OCI-LY1 (cell line): ENCODE measurements around the gene ABO.

ENCODE experiments used
- H2AFZ ChIP-seq: fragments of 200-600 bp; sonication (generic), shearing (Covaris generic); 2 replicates; pipeline ENCODE4 v1.6.0; 2014; ENCODE audit warnings: antibody characterized with exemption, mild to moderate bottlenecking, low read length
- H3F3A ChIP-seq: fragments of 200-600 bp; sonication (generic), shearing (Covaris generic); 2 replicates; pipeline ENCODE4 v1.6.0; 2014; ENCODE audit warnings: mild to moderate bottlenecking, antibody characterized with exemption, low read length, moderate library complexity; ENCODE audit not compliant: insufficient read depth
- H3K27ac ChIP-seq: fragments of 200-600 bp; sonication (generic); 2 replicates; pipeline ENCODE4 v1.5.1; 2014; ENCODE audit warnings: low read length, mixed run types, mild to moderate bottlenecking, low read depth; ENCODE audit not compliant: poor library complexity, severe bottlenecking
- H3K27me3 ChIP-seq: fragments of 200-600 bp; sonication (generic); 2 replicates; pipeline ENCODE4 v1.6.0; 2014; ENCODE audit warnings: antibody characterized with exemption, mild to moderate bottlenecking, low read length, moderate library complexity; ENCODE audit not compliant: insufficient read depth
- H3K36me3 ChIP-seq: fragments of 200-600 bp; sonication (generic); 2 replicates; pipeline ENCODE4 v1.6.1; 2014; ENCODE audit warnings: mild to moderate bottlenecking, antibody characterized with exemption, low read length, moderate library complexity, mixed read lengths; ENCODE audit not compliant: insufficient read depth
- H3K4me1 ChIP-seq: fragments of 200-600 bp; sonication (generic); 2 replicates; pipeline ENCODE4 v1.5.1; 2014; ENCODE audit warnings: mild to moderate bottlenecking, low read length, moderate library complexity; ENCODE audit not compliant: insufficient read depth, severe bottlenecking
- H3K4me2 ChIP-seq: fragments of 200-600 bp; sonication (generic), shearing (Covaris generic); 2 replicates; pipeline ENCODE4 v1.6.1; 2014; ENCODE audit warnings: low read length
- H3K4me3 ChIP-seq: fragments of 200-600 bp; sonication (generic); 2 replicates; pipeline ENCODE4 v1.5.1; 2014; ENCODE audit warnings: low read length, low read depth, mild to moderate bottlenecking, mixed read lengths; ENCODE audit not compliant: poor library complexity, severe bottlenecking
- H3K79me2 ChIP-seq: fragments of 200-600 bp; shearing (Covaris generic); 2 replicates; pipeline ENCODE4 v1.6.1; 2016; ENCODE audit warnings: mixed run types, low read length, mixed read lengths; ENCODE audit not compliant: insufficient read depth
- H3K9ac ChIP-seq: fragments of 200-600 bp; sonication (generic), shearing (Covaris generic); 2 replicates; pipeline ENCODE4 v1.6.1; 2014; ENCODE audit warnings: mild to moderate bottlenecking, low read length, mixed read lengths
- H3K9me2 ChIP-seq: fragments of 200-600 bp; sonication (generic), shearing (Covaris generic); 2 replicates; pipeline ENCODE4 v1.6.1; 2014; ENCODE audit warnings: low read depth, mild to moderate bottlenecking, low read length, mixed read lengths
- H3K9me3 ChIP-seq: fragments of 200-600 bp; shearing (Covaris generic); 2 replicates; pipeline ENCODE4 v1.6.1; 2014; ENCODE audit warnings: low read length, mixed read lengths
- H4K20me1 ChIP-seq: fragments of 200-600 bp; sonication (generic), shearing (Covaris generic); 2 replicates; pipeline ENCODE4 v1.6.0; 2016; ENCODE audit warnings: mild to moderate bottlenecking, low read length; ENCODE audit not compliant: insufficient read depth
- EZH2 ChIP-seq: fragments of 200-600 bp; sonication (generic), shearing (Covaris generic); IDR thresholded peaks from 2 replicates; pipeline ENCODE4 v1.8.0; 2017; ENCODE audit warnings: borderline replicate concordance, mixed run types, mild to moderate bottlenecking, antibody characterized with exemption, low read length, moderate library complexity, mixed read lengths
- TF ChIP-seq, protein P1 (sequence below): fragments of 200-600 bp; sonication (generic), shearing (Covaris generic); IDR thresholded peaks from 2 replicates; pipeline ENCODE4 v1.5.1; 2017; ENCODE audit warnings: mild to moderate bottlenecking, antibody characterized with exemption, low read length, moderate library complexity, mixed read lengths

Gene ABO

DNA sequence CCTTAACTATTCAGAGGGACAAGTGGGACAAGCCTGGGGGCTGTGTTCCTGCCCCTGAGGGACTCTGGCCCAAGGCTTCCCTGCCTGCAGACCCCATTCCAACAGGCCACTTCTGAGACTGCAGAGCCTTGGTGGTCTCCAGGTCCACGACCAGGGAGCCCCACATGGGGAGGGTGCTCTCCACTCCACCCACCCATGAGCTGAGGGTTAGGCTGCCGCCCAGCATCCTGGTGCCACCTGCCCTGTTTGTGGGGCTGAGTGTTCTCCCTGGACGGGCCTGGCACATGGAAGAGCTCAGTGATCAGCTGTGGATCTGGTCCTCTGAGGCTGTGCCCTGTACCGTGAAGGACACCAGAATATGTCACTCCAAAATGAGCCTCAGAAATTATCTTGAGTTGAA lies 2.5 kb upstream of the ABO start:
- Histone ChIP-seq H3K9me2 (no peaks in the 10 kb centered on the region), H3K27ac (no peak overlapping the region), H3F3A (no peaks in the 10 kb centered on the region), H3K27me3 (no peaks in the 10 kb centered on the region), H3K9ac (no peak overlapping the region), H3K36me3 (no peaks in the 10 kb centered on the region), H3K9me3 (no peaks in the 10 kb centered on the region), H3K79me2 (no peaks in the 10 kb centered on the region), H2AFZ (no peak overlapping the region), H3K4me2 (no peak overlapping the region), H4K20me1 (no peaks in the 10 kb centered on the region), H3K4me1 (no peaks in the 10 kb centered on the region), H3K4me3 (no peak overlapping the region)
- TF ChIP-seq, protein P1, sequence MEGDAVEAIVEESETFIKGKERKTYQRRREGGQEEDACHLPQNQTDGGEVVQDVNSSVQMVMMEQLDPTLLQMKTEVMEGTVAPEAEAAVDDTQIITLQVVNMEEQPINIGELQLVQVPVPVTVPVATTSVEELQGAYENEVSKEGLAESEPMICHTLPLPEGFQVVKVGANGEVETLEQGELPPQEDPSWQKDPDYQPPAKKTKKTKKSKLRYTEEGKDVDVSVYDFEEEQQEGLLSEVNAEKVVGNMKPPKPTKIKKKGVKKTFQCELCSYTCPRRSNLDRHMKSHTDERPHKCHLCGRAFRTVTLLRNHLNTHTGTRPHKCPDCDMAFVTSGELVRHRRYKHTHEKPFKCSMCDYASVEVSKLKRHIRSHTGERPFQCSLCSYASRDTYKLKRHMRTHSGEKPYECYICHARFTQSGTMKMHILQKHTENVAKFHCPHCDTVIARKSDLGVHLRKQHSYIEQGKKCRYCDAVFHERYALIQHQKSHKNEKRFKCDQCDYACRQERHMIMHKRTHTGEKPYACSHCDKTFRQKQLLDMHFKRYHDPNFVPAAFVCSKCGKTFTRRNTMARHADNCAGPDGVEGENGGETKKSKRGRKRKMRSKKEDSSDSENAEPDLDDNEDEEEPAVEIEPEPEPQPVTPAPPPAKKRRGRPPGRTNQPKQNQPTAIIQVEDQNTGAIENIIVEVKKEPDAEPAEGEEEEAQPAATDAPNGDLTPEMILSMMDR, result no peak
- no peak for TF ChIP-seq EZH2

- Histone ChIP-seq H3K4me1 (no peaks in the 10 kb centered on the region), H3K27me3 (no peaks in the 10 kb centered on the region), H4K20me1 (no peaks in the 10 kb centered on the region), H3K4me3 (no peak overlapping the region), H3K27ac (no peak overlapping the region), H3K4me2 (no peak overlapping the region), H3K36me3 (no peaks in the 10 kb centered on the region), H3F3A (no peaks in the 10 kb centered on the region), H3K9me3 (no peaks in the 10 kb centered on the region), H2AFZ (no peak overlapping the region), H3K9ac (no peak overlapping the region), H3K79me2 (no peaks in the 10 kb centered on the region), H3K9me2 (no peaks in the 10 kb centered on the region)
- TF ChIP-seq, protein P1, result no peak
- TF ChIP-seq EZH2, result no peak
These were observed 1.9 kb upstream of the ABO start for GRCh38 chr9:133276923-133277322.

GRCh38 chr9:133276001-133276884 lies 1.2 kb upstream of the ABO start:
- Histone ChIP-seq H3K4me1 (no peaks in the 10 kb centered on the region), H3F3A (no peaks in the 10 kb centered on the region), H2AFZ (no peak overlapping the region), H3K9ac (no peak overlapping the region), H3K9me2 (no peaks in the 10 kb centered on the region), H3K9me3 (no peaks in the 10 kb centered on the region), H3K27ac (no peak overlapping the region), H3K27me3 (no peaks in the 10 kb centered on the region), H3K36me3 (no peaks in the 10 kb centered on the region), H3K4me3 (no peak overlapping the region), H3K79me2 (no peaks in the 10 kb centered on the region), H3K4me2 (no peak overlapping the region), H4K20me1 (no peaks in the 10 kb centered on the region)
- no peak for TF ChIP-seq EZH2
- TF ChIP-seq, protein P1, result no peak
